Activated naive CD8-positive, alpha-beta T cell treated with anti-CD3 and anti-CD28 coated beads, Interleukin-2, amount 50 U/mL, for 24 hours (primary cell): ENCODE measurements around the gene LDAH.
"Not testable (repeated sequence)": the region's sequence is repeated elsewhere in the genome, so short reads cannot be mapped to it uniquely, and the experiment has no call there.

Experiments used
- ATAC-seq: fragments of 150-1000 bp; cut with Tn5 transposase; one replicate; pipeline ENCODE4 v1.10.0; 2021
- DNase-seq: peaks from one replicate; pipeline ENCODE4 v3.0.0; 2021
- H3K27ac Mint-ChIP-seq: one replicate; pipeline ENCODE4 v1.8.0; 2021; ENCODE audit warnings: mild to moderate bottlenecking, mixed read lengths
- H3K27me3 Mint-ChIP-seq: one replicate; pipeline ENCODE4 v1.8.0; 2021; ENCODE audit warnings: mixed read lengths
- H3K36me3 Mint-ChIP-seq: one replicate; pipeline ENCODE4 v1.8.0; 2021; ENCODE audit warnings: low read depth, mixed read lengths
- H3K4me1 Mint-ChIP-seq: one replicate; pipeline ENCODE4 v1.8.0; 2021; ENCODE audit warnings: mixed read lengths
- H3K4me3 Mint-ChIP-seq: one replicate; pipeline ENCODE4 v1.8.0; 2021; ENCODE audit warnings: mild to moderate bottlenecking, moderate library complexity, mixed read lengths
- H3K9me3 Mint-ChIP-seq: one replicate; pipeline ENCODE4 v1.8.0; 2021; ENCODE audit warnings: mixed read lengths

The LDAH gene

DNA sequence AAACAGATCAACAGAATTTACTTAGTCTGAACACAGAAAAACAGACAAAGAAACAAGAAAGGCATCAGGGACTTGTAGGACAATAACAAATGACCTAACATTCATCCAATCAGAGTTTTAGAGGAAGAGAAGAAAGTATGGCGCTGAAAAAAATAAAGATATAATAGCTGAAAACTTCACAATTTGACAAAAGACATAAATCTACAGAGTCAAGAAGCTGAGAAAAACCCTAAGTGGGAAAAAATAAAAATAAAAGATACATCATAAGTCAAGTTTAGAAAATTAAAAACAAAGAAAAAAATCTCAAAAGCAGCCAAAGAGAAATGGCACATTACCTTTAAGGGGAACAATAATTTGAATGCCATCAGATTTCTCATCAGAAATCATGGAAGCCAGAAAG lies 7.7 kb downstream of the LDAH start:
- H3K9me3 Mint-ChIP-seq = peaks cover 4% of the 10 kb centered on the region
- peaks cover 22% of the 10 kb centered on the region for H3K4me1 Mint-ChIP-seq
- no peak overlapping the region for H3K27ac Mint-ChIP-seq
- peaks cover 29% of the 10 kb centered on the region for H3K36me3 Mint-ChIP-seq
- H3K4me3 Mint-ChIP-seq = no peak overlapping the region
- no peak for DNase-seq
- no peak for ATAC-seq
- H3K27me3 Mint-ChIP-seq = no peaks in the 10 kb centered on the region

DNA sequence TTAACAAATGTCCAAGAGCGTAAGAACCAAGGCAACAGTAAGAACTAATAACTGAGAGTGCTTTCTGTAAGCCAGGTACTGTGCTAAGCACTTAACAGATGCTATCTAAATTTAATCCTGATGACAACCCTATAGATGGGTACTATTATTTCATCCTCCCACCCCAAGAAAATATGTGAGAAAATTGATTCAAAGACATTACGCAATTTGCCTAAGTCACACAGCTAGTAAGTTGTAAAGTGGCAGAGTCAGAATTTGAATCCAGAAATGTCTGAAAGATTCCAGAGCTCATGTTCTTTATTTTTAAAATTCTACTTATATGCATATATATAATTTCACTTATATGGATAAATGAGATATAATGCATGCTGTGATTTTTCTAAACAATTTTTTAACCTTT lies 10.1 kb downstream of the LDAH start:
- peaks cover 10% of the 10 kb centered on the region for H3K4me1 Mint-ChIP-seq
- no peaks in the 10 kb centered on the region for H3K27me3 Mint-ChIP-seq
- peaks cover 4% of the 10 kb centered on the region for H3K9me3 Mint-ChIP-seq
- peaks cover 24% of the 10 kb centered on the region for H3K36me3 Mint-ChIP-seq
- no peak overlapping the region for H3K4me3 Mint-ChIP-seq
- no peak for ATAC-seq
- no peak overlapping the region for H3K27ac Mint-ChIP-seq
- DNase-seq = no peak

- Mint-ChIP-seq H3K4me3 (no peak overlapping the region), H3K36me3 (peaks cover 8% of the 10 kb centered on the region), H3K27me3 (no peaks in the 10 kb centered on the region), H3K27ac (no peak overlapping the region), H3K4me1 (no peaks in the 10 kb centered on the region), H3K9me3 (peaks cover 4% of the 10 kb centered on the region)
- no peak for ATAC-seq
- DNase-seq = no peak
Measured at GRCh38 chr2:20806286-20806685, 16.6 kb downstream of the LDAH start.

- no peak for ATAC-seq
- H3K4me1 Mint-ChIP-seq = no peaks in the 10 kb centered on the region
- H3K36me3 Mint-ChIP-seq = peaks cover 7% of the 10 kb centered on the region
Measured at GRCh38 chr2:20803974-20804373, 18.9 kb downstream of the LDAH start.

GRCh38 chr2:20803226-20803682 lies 19.6 kb downstream of the LDAH start:
- Mint-ChIP-seq H3K9me3 (no peaks in the 10 kb centered on the region), H3K36me3 (peaks cover 7% of the 10 kb centered on the region), H3K4me1 (no peaks in the 10 kb centered on the region), H3K27ac (no peak overlapping the region), H3K27me3 (no peaks in the 10 kb centered on the region), H3K4me3 (no peak overlapping the region)
- DNase-seq = no peak
- ATAC-seq = no peak

More at GRCh38 chr2:20803974-20804373, 18.9 kb downstream of the LDAH start:
- Mint-ChIP-seq H3K27me3 (no peaks in the 10 kb centered on the region), H3K9me3 (no peaks in the 10 kb centered on the region), H3K27ac (no peak overlapping the region), H3K4me3 (no peak overlapping the region)
- DNase-seq = no peak

GRCh38 chr2:20797096-20797495 lies 25.8 kb downstream of the LDAH start:
- Mint-ChIP-seq H3K27ac (no peak overlapping the region), H3K27me3 (no peaks in the 10 kb centered on the region), H3K4me3 (no peak overlapping the region), H3K9me3 (peaks cover 13% of the 10 kb centered on the region), H3K4me1 (peaks cover 9% of the 10 kb centered on the region), H3K36me3 (peaks cover 52% of the 10 kb centered on the region)
- ATAC-seq = no peak
- DNase-seq = no peak

- no peak overlapping the region for H3K27ac Mint-ChIP-seq
- peaks cover 9% of the 10 kb centered on the region for H3K4me1 Mint-ChIP-seq
- H3K9me3 Mint-ChIP-seq = peaks cover 13% of the 10 kb centered on the region
- ATAC-seq = no peak
- no peak for DNase-seq
- no peak overlapping the region for H3K4me3 Mint-ChIP-seq
- peaks cover 52% of the 10 kb centered on the region for H3K36me3 Mint-ChIP-seq
- H3K27me3 Mint-ChIP-seq = no peaks in the 10 kb centered on the region
Measured at GRCh38 chr2:20796374-20796791, 26.5 kb downstream of the LDAH start.

GRCh38 chr2:20793944-20794343 lies 29.0 kb downstream of the LDAH start:
- H3K4me1 Mint-ChIP-seq, H3K4me3 Mint-ChIP-seq, H3K27me3 Mint-ChIP-seq, ATAC-seq, DNase-seq, H3K27ac Mint-ChIP-seq: not testable (repeated sequence)
- Mint-ChIP-seq H3K9me3 (peaks cover 13% of the 10 kb centered on the region), H3K36me3 (peaks cover 64% of the 10 kb centered on the region)

DNA sequence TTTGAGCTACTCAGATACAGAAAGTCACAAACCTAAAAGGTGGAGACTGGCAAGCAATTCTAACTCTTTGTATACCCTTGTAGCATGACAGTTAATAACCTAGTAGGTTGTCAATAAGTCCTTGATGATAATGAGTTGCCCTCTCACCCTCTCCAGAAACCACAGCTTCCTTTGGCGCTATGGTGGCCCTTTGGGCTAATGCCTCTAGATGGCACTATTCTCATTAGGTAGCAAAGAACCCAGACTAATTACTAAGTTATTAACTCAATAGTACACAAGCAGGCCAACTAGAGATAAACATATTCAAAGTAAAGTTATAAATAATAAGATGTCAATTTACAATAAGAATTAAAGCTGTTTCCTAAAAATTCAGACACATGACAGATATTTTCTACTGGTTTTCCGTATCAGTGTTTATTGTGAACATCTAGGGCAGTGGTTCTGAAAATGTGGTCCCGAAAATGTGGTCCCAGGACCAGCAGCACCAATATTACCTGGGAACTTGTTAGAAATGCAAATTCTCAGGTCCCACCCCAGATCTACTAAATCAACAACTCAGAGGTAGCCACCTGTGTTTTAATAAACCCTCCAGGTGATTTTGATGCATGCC lies 41.1 kb downstream of the LDAH start:
- no peak overlapping the region for H3K27ac Mint-ChIP-seq
- H3K36me3 Mint-ChIP-seq = peaks cover 18% of the 10 kb centered on the region
- DNase-seq = no peak
- H3K4me1 Mint-ChIP-seq = no peaks in the 10 kb centered on the region
- H3K4me3 Mint-ChIP-seq = no peak overlapping the region
- H3K9me3 Mint-ChIP-seq = no peaks in the 10 kb centered on the region
- no peaks in the 10 kb centered on the region for H3K27me3 Mint-ChIP-seq
- ATAC-seq = no peak

DNA sequence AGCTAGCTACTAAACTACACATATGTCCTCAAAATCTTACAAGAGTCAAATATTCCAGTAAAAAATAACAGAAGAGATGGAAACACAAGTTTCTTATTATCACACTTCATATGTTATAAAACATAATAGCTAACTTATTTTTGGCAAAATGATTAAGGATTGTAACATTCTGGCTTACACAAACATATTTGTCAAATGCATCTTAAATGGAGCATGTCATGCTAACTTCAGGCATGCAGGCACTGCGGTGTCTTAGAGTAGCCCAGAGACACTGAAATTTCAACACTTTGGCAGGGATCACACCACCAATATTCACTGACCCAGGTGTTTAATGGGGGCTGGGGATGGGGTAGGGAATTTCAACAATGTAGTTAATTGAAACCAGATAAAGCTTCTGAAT lies 51.6 kb downstream of the LDAH start:
- H3K9me3 Mint-ChIP-seq = no peaks in the 10 kb centered on the region
- peaks cover 39% of the 10 kb centered on the region for H3K36me3 Mint-ChIP-seq
- no peak overlapping the region for H3K27ac Mint-ChIP-seq
- H3K4me3 Mint-ChIP-seq = no peak overlapping the region
- no peaks in the 10 kb centered on the region for H3K4me1 Mint-ChIP-seq
- ATAC-seq = no peak
- no peak for DNase-seq
- no peaks in the 10 kb centered on the region for H3K27me3 Mint-ChIP-seq

GRCh38 chr2:20766798-20767644 lies 55.9 kb downstream of the LDAH start:
- H3K36me3 Mint-ChIP-seq = peaks cover 34% of the 10 kb centered on the region
- no peak overlapping the region for H3K4me3 Mint-ChIP-seq
- H3K27me3 Mint-ChIP-seq = no peaks in the 10 kb centered on the region
- peaks cover 14% of the 10 kb centered on the region for H3K4me1 Mint-ChIP-seq
- peak; percentile 15 for ATAC-seq
- H3K9me3 Mint-ChIP-seq = no peaks in the 10 kb centered on the region
- H3K27ac Mint-ChIP-seq = no peak overlapping the region
- DNase-seq = no peak

DNA sequence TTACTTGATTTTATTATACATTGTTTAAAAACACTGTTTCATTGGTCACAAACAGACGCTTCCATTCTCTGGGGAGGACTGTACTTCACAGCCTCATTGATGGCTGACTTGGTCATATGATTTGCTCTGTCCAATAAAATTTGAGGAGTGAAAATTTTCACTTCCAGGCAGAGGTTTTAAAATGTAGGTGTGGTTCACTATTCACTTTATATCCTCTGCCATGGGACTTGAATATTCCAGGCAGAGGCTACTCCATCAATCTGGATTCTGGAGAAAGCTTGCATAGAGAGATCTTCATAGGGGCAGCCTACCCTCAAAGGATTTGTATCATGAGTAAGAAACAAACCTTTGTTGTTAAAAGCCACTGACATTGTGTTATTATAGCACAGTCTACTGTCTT lies 56.7 kb downstream of the LDAH start:
- no peaks in the 10 kb centered on the region for H3K27me3 Mint-ChIP-seq
- DNase-seq (no peak), ATAC-seq (no peak)
- H3K36me3 Mint-ChIP-seq = peaks cover 35% of the 10 kb centered on the region
- no peaks in the 10 kb centered on the region for H3K9me3 Mint-ChIP-seq
- no peak overlapping the region for H3K27ac Mint-ChIP-seq
- no peak overlapping the region for H3K4me3 Mint-ChIP-seq
- peaks cover 14% of the 10 kb centered on the region for H3K4me1 Mint-ChIP-seq

DNA sequence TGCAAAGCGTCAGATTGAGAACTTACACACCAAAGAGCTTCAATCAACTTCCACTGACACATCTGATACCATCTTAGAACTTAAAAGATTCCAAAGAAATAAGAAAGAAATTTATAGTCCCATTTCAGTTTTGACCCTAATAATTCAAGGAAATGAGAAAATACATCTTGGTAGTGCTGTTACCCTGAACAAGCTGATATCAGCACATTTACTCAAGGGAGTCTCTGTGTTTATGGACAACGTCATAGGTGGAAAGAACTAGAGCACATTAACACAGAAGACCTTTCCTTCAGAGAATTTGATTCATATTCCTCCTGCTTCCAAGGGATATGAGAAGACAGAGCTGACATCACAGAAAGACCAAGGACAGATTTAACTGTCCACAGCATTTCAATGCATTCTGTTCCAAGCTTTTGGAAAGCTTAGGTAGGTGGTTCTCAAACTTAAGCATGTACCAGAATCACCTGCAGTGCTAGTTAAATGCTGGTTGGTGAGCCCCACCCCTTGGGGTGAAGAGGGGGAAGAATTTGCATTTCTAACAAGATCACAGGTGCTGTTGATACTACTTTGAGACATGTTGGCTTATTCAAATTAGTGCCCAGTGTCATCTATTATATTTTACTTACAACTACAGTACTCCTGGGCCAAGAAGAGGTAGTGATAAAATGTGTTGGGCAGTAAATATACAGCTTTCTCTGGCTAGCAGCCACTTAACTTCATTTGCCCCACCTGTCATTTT lies 59.8 kb downstream of the LDAH start:
- Mint-ChIP-seq H3K4me1 (peaks cover 28% of the 10 kb centered on the region), H3K27me3 (no peaks in the 10 kb centered on the region), H3K36me3 (peaks cover 36% of the 10 kb centered on the region), H3K9me3 (peaks cover 4% of the 10 kb centered on the region), H3K4me3 (no peak overlapping the region), H3K27ac (no peak overlapping the region)
- DNase-seq (no peak), ATAC-seq (no peak)

GRCh38 chr2:20759487-20759886 lies 63.4 kb downstream of the LDAH start:
- peaks cover 26% of the 10 kb centered on the region for H3K4me1 Mint-ChIP-seq
- peak; percentile 54 for ATAC-seq
- peaks cover 50% of the 10 kb centered on the region for H3K36me3 Mint-ChIP-seq
- H3K27ac Mint-ChIP-seq = peak overlapping the region; percentile 81
- no peaks in the 10 kb centered on the region for H3K27me3 Mint-ChIP-seq
- H3K4me3 Mint-ChIP-seq = peak overlapping the region; percentile 5
- DNase-seq = no peak
- peaks cover 4% of the 10 kb centered on the region for H3K9me3 Mint-ChIP-seq

GRCh38 chr2:20758997-20759396 lies 63.9 kb downstream of the LDAH start:
- Mint-ChIP-seq H3K4me1 (peaks cover 22% of the 10 kb centered on the region), H3K4me3 (peak overlapping the region; percentile 5), H3K27me3 (no peaks in the 10 kb centered on the region), H3K9me3 (peaks cover 4% of the 10 kb centered on the region), H3K36me3 (peaks cover 46% of the 10 kb centered on the region), H3K27ac (peak overlapping the region; percentile 81)
- peak; percentile 68 for ATAC-seq
- no peak for DNase-seq
